OCI-LY7 (cell line): ENCODE results near the gene SLC41A3. TPM values are rescaled to one million over a fixed set of nuclear protein-coding genes. Genes with fewer than 3 reads are reported as not detected.

ENCODE experiments used
- BruUV-seq: library from RNA; stranded (reverse); fragments of 400-500 nt; replicated peaks from 2 replicates; lab custom pipeline; 2021; lab: Mats Ljungman, UMichigan
- CTCF ChIA-PET: fragments of 300-600 bp; sonication (Branson Sonifier 250); formaldehyde crosslinking; loops from one replicate; lab custom pipeline; 2022; ENCODE audit warnings: antibody characterized with exemption; ENCODE audit not compliant: unreplicated experiment; lab: Charles Lee
- POLR2A ChIA-PET: fragments of 300-600 bp; sonication (Branson Sonifier 250); formaldehyde crosslinking; loops from one replicate; lab custom pipeline; 2022; ENCODE audit warnings: antibody characterized with exemption; lab: Charles Lee
- DNase-seq: peaks from one replicate; pipeline ENCODE4 v3.0.0-alpha.2; 2015; ENCODE audit warnings: low spot score
- H2AFZ ChIP-seq: fragments of 200-600 bp; sonication (generic), shearing (Covaris generic); 2 replicates; pipeline ENCODE4 v1.6.1; 2014; ENCODE audit warnings: mild to moderate bottlenecking, antibody characterized with exemption, low read length, moderate library complexity
- H3K27ac ChIP-seq: fragments of 200-600 bp; sonication (generic); 2 replicates; pipeline ENCODE4 v1.5.1; 2014; ENCODE audit warnings: mixed run types, low read depth, mild to moderate bottlenecking, moderate library complexity, low read length, inconsistent platforms; ENCODE audit not compliant: poor library complexity, severe bottlenecking
- H3K36me3 ChIP-seq: fragments of 200-600 bp; sonication (generic); 2 replicates; pipeline ENCODE4 v1.6.1; 2014; ENCODE audit warnings: mild to moderate bottlenecking, antibody characterized with exemption, low read length, moderate library complexity, mixed read lengths; ENCODE audit not compliant: insufficient read depth
- H3K4me1 ChIP-seq: fragments of 200-600 bp; sonication (generic); 2 replicates; pipeline ENCODE4 v1.5.1; 2014; ENCODE audit warnings: mild to moderate bottlenecking, low read length; ENCODE audit not compliant: insufficient read depth, poor library complexity, severe bottlenecking
- H3K4me2 ChIP-seq: fragments of 200-600 bp; sonication (generic); 2 replicates; pipeline ENCODE4 v1.6.1; 2014; ENCODE audit warnings: mild to moderate bottlenecking, low read length
- H3K4me3 ChIP-seq: fragments of 200-600 bp; sonication (generic); 2 replicates; pipeline ENCODE4 v1.5.1; 2014; ENCODE audit warnings: mild to moderate bottlenecking, low read depth, low read length; ENCODE audit not compliant: poor library complexity, severe bottlenecking
- H3K79me2 ChIP-seq: fragments of 200-600 bp; sonication (generic); 2 replicates; pipeline ENCODE4 v1.6.1; 2016; ENCODE audit warnings: low read depth, mild to moderate bottlenecking, low read length, moderate library complexity, mixed read lengths; ENCODE audit not compliant: insufficient read depth
- H3K9me2 ChIP-seq: fragments of 200-600 bp; sonication (generic); 2 replicates; pipeline ENCODE4 v1.6.1; 2016; ENCODE audit warnings: mild to moderate bottlenecking, low read length, mixed read lengths; ENCODE audit not compliant: insufficient read depth
- H3K9me3 ChIP-seq: fragments of 200-600 bp; sonication (generic); 2 replicates; pipeline ENCODE4 v1.6.1; 2014; ENCODE audit warnings: mild to moderate bottlenecking, mixed run types, low read length, mixed read lengths
- H4K20me1 ChIP-seq: fragments of 200-600 bp; sonication (generic); 2 replicates; pipeline ENCODE4 v1.6.1; 2014; ENCODE audit warnings: mild to moderate bottlenecking, antibody characterized with exemption, low read length, moderate library complexity, mixed read lengths; ENCODE audit not compliant: insufficient read depth
- CTCF ChIP-seq: fragments of 200-600 bp; sonication (generic); conservative IDR thresholded peaks from 2 replicates; pipeline ENCODE4 v1.5.1; 2014; ENCODE audit warnings: mild to moderate bottlenecking, antibody characterized with exemption, low read length, moderate library complexity, mixed read lengths
- EZH2phosphoT487 ChIP-seq: fragments of 200-600 bp; sonication (generic); IDR thresholded peaks from 2 replicates; pipeline ENCODE4 v1.6.1; 2018; ENCODE audit warnings: low read depth, borderline replicate concordance, mild to moderate bottlenecking, mixed run types, antibody characterized with exemption, low read length, moderate library complexity, mixed read lengths
- intact Hi-C: fragments of 100-400 bp; cut with micrococcal nuclease; formaldehyde crosslinking; loops from one replicate; pipeline ENCODE4 v1.10.0; 2022; ENCODE audit not compliant: unreplicated experiment
- total RNA-seq, 2 experiments: library from RNA; depleted of rRNA in 1 of 2; stranded (reverse); fragments of >200 nt in 1 of 2; shearing (Covaris generic) in 1 of 2; gene quantifications; 2 replicates each; pipeline ENCODE4 v1.2.3, GENCODE V29; 2014 to 2022

The SLC41A3 gene
- total RNA-seq, 2 experiments from 2014 or later, result 31.9 to 35.9 TPM

GRCh38 chr3:126051234-126051633, 32.7 kb downstream of the SLC41A3 start:
- Histone ChIP-seq H3K4me3 (no peak overlapping the region), H3K4me1 (no peaks in the 10 kb centered on the region), H3K27ac (no peak overlapping the region), H3K36me3 (no peaks in the 10 kb centered on the region), H3K9me3 (no peaks in the 10 kb centered on the region), H4K20me1 (no peaks in the 10 kb centered on the region), H2AFZ (no peak overlapping the region), H3K79me2 (no peaks in the 10 kb centered on the region), H3K9me2 (no peaks in the 10 kb centered on the region), H3K4me2 (no peak overlapping the region)
- intact Hi-C loops, result no loop called here
- TF ChIP-seq CTCF, result no peak
- TF ChIP-seq EZH2phosphoT487, result no peak
- DNase-seq, result no peak
- BruUV-seq, result no TSS peak
- POLR2A ChIA-PET, result no interaction called here
- CTCF ChIA-PET, result no interaction called here

DNA sequence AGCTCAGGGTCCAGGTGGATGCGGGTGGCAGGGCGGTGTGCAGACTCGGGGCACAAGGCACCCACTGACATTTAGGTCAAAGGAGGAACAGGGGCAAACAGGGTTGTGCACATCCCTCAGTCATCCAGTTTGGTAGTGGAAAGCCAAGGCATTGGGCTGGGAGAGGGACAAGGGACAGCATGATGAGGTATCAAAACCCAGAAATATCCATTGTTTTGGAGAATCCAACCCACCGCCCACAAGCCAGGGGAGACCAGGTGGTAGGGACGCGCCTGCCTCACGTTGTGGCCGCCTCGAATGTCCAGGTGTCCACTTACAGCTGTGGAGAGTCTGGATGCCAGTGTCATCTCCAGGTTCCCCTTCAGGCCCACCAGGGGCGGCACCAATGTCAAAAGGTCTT, 33.3 kb downstream of the SLC41A3 start:
- H3K27ac ChIP-seq, result no peak overlapping the region
- H3K9me2 ChIP-seq, result no peaks in the 10 kb centered on the region
- intact Hi-C loops, result no loop called here
- no peaks in the 10 kb centered on the region for H3K9me3 ChIP-seq
- TF ChIP-seq EZH2phosphoT487 (no peak), CTCF (no peak)
- no TSS peak for BruUV-seq
- no peak for DNase-seq
- no peaks in the 10 kb centered on the region for H4K20me1 ChIP-seq
- POLR2A ChIA-PET, result interaction anchor here (0.5 to 0.6 kb wide), 2 partner anchors 120 to 301 kb away, joined by 3 to 6 read pairs; no protein-coding TSS in a partner anchor
- no peaks in the 10 kb centered on the region for H3K36me3 ChIP-seq
- no peak overlapping the region for H3K4me2 ChIP-seq
- CTCF ChIA-PET, result no interaction called here
- no peak overlapping the region for H2AFZ ChIP-seq
- H3K4me3 ChIP-seq, result no peak overlapping the region
- no peaks in the 10 kb centered on the region for H3K79me2 ChIP-seq
- no peaks in the 10 kb centered on the region for H3K4me1 ChIP-seq

GRCh38 chr3:126050050-126050392, 33.9 kb downstream of the SLC41A3 start:
- no peaks in the 10 kb centered on the region for H3K9me2 ChIP-seq
- POLR2A ChIA-PET, result interaction anchor here (0.5 to 0.6 kb wide), 2 partner anchors 121 to 301 kb away, joined by 3 to 6 read pairs; no protein-coding TSS in a partner anchor
- H3K9me3 ChIP-seq, result no peaks in the 10 kb centered on the region
- CTCF ChIA-PET, result no interaction called here
- no peaks in the 10 kb centered on the region for H3K36me3 ChIP-seq
- no peaks in the 10 kb centered on the region for H3K79me2 ChIP-seq
- no peak overlapping the region for H3K27ac ChIP-seq
- intact Hi-C loops, result no loop called here
- DNase-seq, result no peak
- BruUV-seq, result no TSS peak
- no peak for TF ChIP-seq EZH2phosphoT487
- TF ChIP-seq CTCF, result no peak
- H3K4me1 ChIP-seq, result no peaks in the 10 kb centered on the region
- no peaks in the 10 kb centered on the region for H4K20me1 ChIP-seq
- H3K4me3 ChIP-seq, result no peak overlapping the region
- H3K4me2 ChIP-seq, result no peak overlapping the region
- H2AFZ ChIP-seq, result no peak overlapping the region
